Retina (tissue), 1 donor: Measurements from ENCODE around the gene ALKAL2.

Experiments
- DNase-seq: peaks from one replicate; pipeline ENCODE4 v3.0.0-alpha.2; 2016

ALKAL2 gene

GRCh38 chr2:289362-290089 is 1.6 kb upstream of the ALKAL2 start:
- no peak for DNase-seq

- no peak for DNase-seq
Observed at GRCh38 chr2:288758-289361, 969 bp upstream of the ALKAL2 start.

GRCh38 chr2:287471-287885 is 413 bp downstream of the ALKAL2 start:
- no peak for DNase-seq

- DNase-seq = peak; percentile 76
Observed at GRCh38 chr2:286774-287392, 1.0 kb downstream of the ALKAL2 start.

- no peak for DNase-seq
Observed at GRCh38 chr2:286035-286434, 1.9 kb downstream of the ALKAL2 start.

- DNase-seq = peak; percentile 40
Observed at GRCh38 chr2:285531-285930, 2.4 kb downstream of the ALKAL2 start.

GRCh38 chr2:284896-285492 is 2.9 kb downstream of the ALKAL2 start:
- DNase-seq = no peak

GRCh38 chr2:283996-284794 is 3.7 kb downstream of the ALKAL2 start:
- no peak for DNase-seq

GRCh38 chr2:282371-283263 is 5.3 kb downstream of the ALKAL2 start:
- DNase-seq = no peak

GRCh38 chr2:281381-281780 is 6.5 kb downstream of the ALKAL2 start:
- no peak for DNase-seq

GRCh38 chr2:280650-281110 is 7.2 kb downstream of the ALKAL2 start:
- DNase-seq = no peak

- DNase-seq = no peak
Observed at GRCh38 chr2:279956-280649, 7.8 kb downstream of the ALKAL2 start.

- no peak for DNase-seq
Observed at GRCh38 chr2:279366-279765, 8.5 kb downstream of the ALKAL2 start.

- no peak for DNase-seq
Observed at GRCh38 chr2:278927-279320, 9.0 kb downstream of the ALKAL2 start.

- DNase-seq = no peak
Observed at GRCh38 chr2:278312-278926, 9.5 kb downstream of the ALKAL2 start.

- DNase-seq = no peak
Observed at GRCh38 chr2:275466-275865, 12.4 kb downstream of the ALKAL2 start.

- DNase-seq = no peak
Observed at GRCh38 chr2:274503-274902, 13.4 kb downstream of the ALKAL2 start.

GRCh38 chr2:273333-273732 is 14.6 kb downstream of the ALKAL2 start:
- DNase-seq = no peak

GRCh38 chr2:271917-272316 is 16.0 kb downstream of the ALKAL2 start:
- DNase-seq = no peak

- DNase-seq = no peak
Observed at GRCh38 chr2:270861-271260, 17.0 kb downstream of the ALKAL2 start.
